ENCODE data around the gene ZC2HC1B.
"Not testable (repeated sequence)": the region's sequence is repeated elsewhere in the genome, so short reads cannot be mapped to it uniquely, and the experiment has no call there.

Gene ZC2HC1B

GRCh38 chr6:143871202-143871730, 7.0 kb downstream of the ZC2HC1B start:
- not testable (repeated sequence) for DNase-seq

GRCh38 chr6:143872201-143872600, 7.9 kb downstream of the ZC2HC1B start:
- peak; percentile 46 to 70 (median 66) for DNase-seq

GRCh38 chr6:143873600-143873999, 9.3 kb downstream of the ZC2HC1B start:
- DNase-seq: not testable (repeated sequence)

- DNase-seq: peak; percentile 55 to 68 (median 60)
These were observed 10.2 kb downstream of the ZC2HC1B start for GRCh38 chr6:143874503-143874902.

- no peak for DNase-seq
These were observed 13.5 kb downstream of the ZC2HC1B start for GRCh38 chr6:143877584-143878271.

- DNase-seq: no peak
These were observed 14.0 kb downstream of the ZC2HC1B start for GRCh38 chr6:143878272-143878760.

GRCh38 chr6:143880412-143880811, 16.1 kb downstream of the ZC2HC1B start:
- DNase-seq: no peak

GRCh38 chr6:143882401-143882930, 18.2 kb downstream of the ZC2HC1B start:
- DNase-seq: no peak

- DNase-seq: no peak
These were observed 20.1 kb downstream of the ZC2HC1B start for GRCh38 chr6:143884216-143884900.

- no peak for DNase-seq
These were observed 20.8 kb downstream of the ZC2HC1B start for GRCh38 chr6:143885116-143885515.

- DNase-seq: no peak
These were observed 30.4 kb downstream of the ZC2HC1B start for GRCh38 chr6:143894655-143895054.

- peak in 2 of 3 donors; percentile 15 to 21 for DNase-seq
These were observed 32.0 kb downstream of the ZC2HC1B start for GRCh38 chr6:143896126-143896860.

GRCh38 chr6:143900358-143900757, 36.1 kb downstream of the ZC2HC1B start:
- DNase-seq: no peak

- no peak for DNase-seq
These were observed 37.8 kb downstream of the ZC2HC1B start for GRCh38 chr6:143901885-143902750.

GRCh38 chr6:143902827-143903226, 38.6 kb downstream of the ZC2HC1B start:
- DNase-seq: no peak

GRCh38 chr6:143911028-143911427, 46.8 kb downstream of the ZC2HC1B start:
- no peak for DNase-seq

GRCh38 chr6:143912671-143913070, 48.4 kb downstream of the ZC2HC1B start:
- DNase-seq: no peak

GRCh38 chr6:143917026-143917425, 52.8 kb downstream of the ZC2HC1B start:
- DNase-seq: not testable (repeated sequence)

- DNase-seq: no peak
These were observed 64.6 kb downstream of the ZC2HC1B start for GRCh38 chr6:143928853-143929252.

GRCh38 chr6:143929975-143930374, 65.7 kb downstream of the ZC2HC1B start:
- no peak for DNase-seq

GRCh38 chr6:143934331-143934730, 70.1 kb downstream of the ZC2HC1B start:
- DNase-seq: no peak

- no peak for DNase-seq
These were observed 70.6 kb downstream of the ZC2HC1B start for GRCh38 chr6:143934867-143935266.

Data from suppressor macrophage treated with lipopolysaccharide for 1 hour (primary cell).